CD4-positive, alpha-beta T cell (primary cell): ENCODE results near the gene SEMA6B. TPM values are rescaled to one million over a fixed set of nuclear protein-coding genes. Genes with fewer than 3 reads are reported as not detected.
"Not testable (repeated sequence)": the region's sequence is repeated elsewhere in the genome, so short reads cannot be mapped to it uniquely, and the experiment has no call there.

Experiments
- ATAC-seq: fragments of 200-7000 bp; cut with Tn5 transposase; one replicate; pipeline ENCODE4 v1.10.0; 2022; ENCODE audit warnings: mild to moderate bottlenecking; ENCODE audit not compliant: poor library complexity
- CTCF ChIA-PET: fragments of 350-600 bp; sonication (Branson Sonifier 250); formaldehyde crosslinking; loops from one replicate; lab custom pipeline; 2021; ENCODE audit warnings: antibody characterized with exemption, inconsistent platforms; lab: Charles Lee
- POLR2A ChIA-PET: fragments of 350-600 bp; sonication (Branson Sonifier 250); formaldehyde crosslinking; loops from one replicate; lab custom pipeline; 2021; ENCODE audit warnings: antibody characterized with exemption, inconsistent platforms; lab: Charles Lee
- DNase-seq, 14 experiments: peaks; one replicate each; pipeline ENCODE4 v3.0.0-alpha.2; 2013 to 2020; ENCODE audit warnings: mixed read lengths in 2 of 14
- H3K27ac ChIP-seq, 2 donors: one replicate each; pipeline versions ENCODE4 v1.5.1 to v1.7.0; 2013; ENCODE audit warnings: low read length in 2 of 2, low read depth in 1 of 2, mild to moderate bottlenecking in 1 of 2
- H3K27me3 ChIP-seq, 2 experiments: 1 replicate in 1 of 2; 2 replicates in 1 of 2; pipeline versions ENCODE4 v1.6.1 to v1.7.0; 2013; ENCODE audit warnings: low read length in 2 of 2, control low read depth in 1 of 2, mild to moderate bottlenecking in 1 of 2, moderate library complexity in 1 of 2; ENCODE audit not compliant: insufficient read depth in 2 of 2, control insufficient read depth in 1 of 2
- H3K36me3 ChIP-seq: one replicate; pipeline ENCODE4 v1.6.1; 2013; ENCODE audit warnings: low read length, control low read depth; ENCODE audit not compliant: insufficient read depth
- H3K4me1 ChIP-seq: one replicate; pipeline ENCODE4 v1.6.1; 2013; ENCODE audit warnings: low read length, control low read depth; ENCODE audit not compliant: insufficient read depth
- H3K4me3 ChIP-seq: one replicate; pipeline ENCODE4 v1.5.1; 2013; ENCODE audit warnings: mild to moderate bottlenecking, low read length, moderate library complexity
- H3K9me3 ChIP-seq, 2 experiments: 1 replicate in 1 of 2; 2 replicates in 1 of 2; pipeline versions ENCODE4 v1.6.1 to v1.7.0; 2013; ENCODE audit warnings: low read length in 2 of 2, mild to moderate bottlenecking in 2 of 2, control low read depth in 1 of 2, moderate library complexity in 1 of 2; ENCODE audit not compliant: control insufficient read depth in 1 of 2, insufficient read depth in 1 of 2
- H3K27ac Mint-ChIP-seq: one replicate; pipeline ENCODE4 v1.8.0; 2020; ENCODE audit warnings: mixed read lengths
- H3K27me3 Mint-ChIP-seq: one replicate; pipeline ENCODE4 v1.8.0; 2021; ENCODE audit warnings: mixed read lengths
- H3K36me3 Mint-ChIP-seq: one replicate; pipeline ENCODE4 v1.8.0; 2021; ENCODE audit warnings: low read depth, mixed read lengths
- H3K4me1 Mint-ChIP-seq: one replicate; pipeline ENCODE4 v1.8.0; 2021; ENCODE audit warnings: low read depth, mixed read lengths
- H3K4me3 Mint-ChIP-seq: one replicate; pipeline ENCODE4 v1.8.0; 2020; ENCODE audit warnings: mild to moderate bottlenecking, mixed read lengths
- H3K9me3 Mint-ChIP-seq: one replicate; pipeline ENCODE4 v1.8.0; 2020; ENCODE audit warnings: mixed read lengths
- CTCF ChIP-seq: fragments of 200-600 bp; IDR thresholded peaks from one replicate; pipeline ENCODE4 v1.8.0; 2022; ENCODE audit warnings: antibody characterized with exemption, mild to moderate bottlenecking
- intact Hi-C, 2 experiments: fragments of 100-400 bp; cut with DNase I in 1 of 2; cut with micrococcal nuclease in 1 of 2; formaldehyde crosslinking; loops; one replicate each; pipeline versions ENCODE4 v1.15.1 to v1.9.0; 2023 to 2025; cut with DNase I, micrococcal nuclease
- total RNA-seq, 174 experiments: library from RNA in 2 of 174; stranded (reverse) in 2 of 174; gene quantifications; one replicate each; pipeline ENCODE4 v1.2.3 and lab custom pipeline; 2021 to 2026

Gene SEMA6B
- total RNA-seq, 2 experiments from 2014 or later = 0.14 to 0.17 TPM

GRCh38 chr19:4597975-4598671 is 38.6 kb upstream of the SEMA6B start:
- H3K9me3 ChIP-seq = peaks cover 0 to 9% of the 10 kb centered on the region in 2 experiments
- H3K27me3 ChIP-seq = peaks cover 29 to 54% of the 10 kb centered on the region in 2 experiments
- TF ChIP-seq CTCF = no peak
- peaks cover 50% of the 10 kb centered on the region for H3K27me3 Mint-ChIP-seq
- no peaks in the 10 kb centered on the region for H3K36me3 ChIP-seq
- no peaks in the 10 kb centered on the region for H3K9me3 Mint-ChIP-seq
- H3K4me3 Mint-ChIP-seq = peak overlapping the region; percentile 45
- ATAC-seq = peak; percentile 74
- ChIA-PET POLR2A (no interaction called here), CTCF (interaction anchor here (1.0 kb wide), 1 partner anchor 38 kb away, joined by 3 read pairs; no protein-coding TSS in a partner anchor)
- H3K4me1 Mint-ChIP-seq = peaks cover 17% of the 10 kb centered on the region
- H3K27ac Mint-ChIP-seq = no peak overlapping the region
- H3K36me3 Mint-ChIP-seq = no peaks in the 10 kb centered on the region
- DNase-seq = peak; percentile 26 to 77 (median 42)
- no peak overlapping the region for H3K4me3 ChIP-seq
- H3K4me1 ChIP-seq = peaks cover 14% of the 10 kb centered on the region
- H3K27ac ChIP-seq = no peak overlapping the region
- intact Hi-C loops = no loop called here

GRCh38 chr19:4597278-4597974 is 37.9 kb upstream of the SEMA6B start:
- peaks cover 0 to 9% of the 10 kb centered on the region in 2 experiments for H3K9me3 ChIP-seq
- H3K4me3 ChIP-seq = no peak overlapping the region
- no peak overlapping the region for H3K27ac ChIP-seq
- H3K27ac Mint-ChIP-seq = no peak overlapping the region
- peak overlapping the region; percentile 66 for H3K4me3 Mint-ChIP-seq
- ChIA-PET POLR2A (no interaction called here), CTCF (interaction anchor here (1.0 kb wide), 1 partner anchor 39 kb away, joined by 3 read pairs; no protein-coding TSS in a partner anchor)
- TF ChIP-seq CTCF = no peak
- H3K4me1 Mint-ChIP-seq = peaks cover 17% of the 10 kb centered on the region
- peak; percentile 32 for ATAC-seq
- H3K27me3 Mint-ChIP-seq = peaks cover 56% of the 10 kb centered on the region
- H3K36me3 ChIP-seq = no peaks in the 10 kb centered on the region
- H3K36me3 Mint-ChIP-seq = no peaks in the 10 kb centered on the region
- intact Hi-C loops = no loop called here
- H3K9me3 Mint-ChIP-seq = no peaks in the 10 kb centered on the region
- H3K27me3 ChIP-seq = peaks cover 29 to 57% of the 10 kb centered on the region in 2 experiments
- DNase-seq = peak in 4 of 14 experiments; percentile 12 to 47 (median 17)
- peaks cover 14% of the 10 kb centered on the region for H3K4me1 ChIP-seq

GRCh38 chr19:4596033-4596904 is 36.8 kb upstream of the SEMA6B start:
- Mint-ChIP-seq H3K9me3 (no peaks in the 10 kb centered on the region), H3K4me1 (peaks cover 17% of the 10 kb centered on the region), H3K27me3 (peaks cover 64% of the 10 kb centered on the region), H3K27ac (no peak overlapping the region), H3K4me3 (no peak overlapping the region), H3K36me3 (no peaks in the 10 kb centered on the region)
- Histone ChIP-seq H3K36me3 (no peaks in the 10 kb centered on the region), H3K27me3 (peaks cover 29 to 52% of the 10 kb centered on the region in 2 experiments), H3K27ac (no peak overlapping the region), H3K4me3 (no peak overlapping the region), H3K4me1 (peaks cover 14% of the 10 kb centered on the region), H3K9me3 (peaks cover 0 to 9% of the 10 kb centered on the region in 2 experiments)
- POLR2A ChIA-PET = interaction anchor here (0.8 kb wide), 1 partner anchor 40 kb away, joined by 3 read pairs; no protein-coding TSS in a partner anchor
- no peak for ATAC-seq
- no peak for DNase-seq
- CTCF ChIA-PET = no interaction called here
- intact Hi-C loops = no loop called here
- no peak for TF ChIP-seq CTCF

DNA sequence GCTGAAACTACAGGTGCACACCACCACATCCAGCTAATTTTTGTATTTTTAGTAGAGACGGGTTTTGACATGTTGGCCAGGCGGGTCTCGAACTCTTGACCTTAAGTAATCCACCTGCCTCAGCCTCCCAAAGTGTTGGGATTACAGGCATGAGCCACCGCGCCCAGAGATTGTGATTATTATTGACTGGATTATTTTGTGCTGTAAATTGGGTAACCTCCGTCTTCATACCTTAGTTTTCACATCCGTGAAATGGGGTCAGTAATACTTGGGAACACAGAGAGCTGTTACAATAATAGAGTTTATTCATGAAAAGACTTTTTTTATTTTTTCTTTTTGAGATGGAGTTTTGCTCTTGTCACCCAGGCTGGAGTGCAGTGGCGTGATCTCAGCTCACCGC is 35.7 kb upstream of the SEMA6B start:
- H3K36me3 ChIP-seq, H3K4me3 Mint-ChIP-seq, H3K36me3 Mint-ChIP-seq, H3K9me3 Mint-ChIP-seq, H3K27ac ChIP-seq, CTCF ChIA-PET, POLR2A ChIA-PET, H3K27ac Mint-ChIP-seq, ATAC-seq, H3K4me3 ChIP-seq, intact Hi-C loops, DNase-seq: not testable (repeated sequence)
- Mint-ChIP-seq H3K4me1 (peaks cover 17% of the 10 kb centered on the region), H3K27me3 (peaks cover 67% of the 10 kb centered on the region)
- Histone ChIP-seq H3K27me3 (peaks cover 32 to 42% of the 10 kb centered on the region in 2 experiments), H3K4me1 (peaks cover 14% of the 10 kb centered on the region), H3K9me3 (peaks cover 0 to 14% of the 10 kb centered on the region in 2 experiments)
